NCI-H2107 (cell line): ENCODE measurements around the gene COL4A2.

Experiments
- DNase-seq: peaks from one replicate; lab custom pipeline; 2025; lab: John Stamatoyannopoulos, UW

COL4A2 gene

DNA sequence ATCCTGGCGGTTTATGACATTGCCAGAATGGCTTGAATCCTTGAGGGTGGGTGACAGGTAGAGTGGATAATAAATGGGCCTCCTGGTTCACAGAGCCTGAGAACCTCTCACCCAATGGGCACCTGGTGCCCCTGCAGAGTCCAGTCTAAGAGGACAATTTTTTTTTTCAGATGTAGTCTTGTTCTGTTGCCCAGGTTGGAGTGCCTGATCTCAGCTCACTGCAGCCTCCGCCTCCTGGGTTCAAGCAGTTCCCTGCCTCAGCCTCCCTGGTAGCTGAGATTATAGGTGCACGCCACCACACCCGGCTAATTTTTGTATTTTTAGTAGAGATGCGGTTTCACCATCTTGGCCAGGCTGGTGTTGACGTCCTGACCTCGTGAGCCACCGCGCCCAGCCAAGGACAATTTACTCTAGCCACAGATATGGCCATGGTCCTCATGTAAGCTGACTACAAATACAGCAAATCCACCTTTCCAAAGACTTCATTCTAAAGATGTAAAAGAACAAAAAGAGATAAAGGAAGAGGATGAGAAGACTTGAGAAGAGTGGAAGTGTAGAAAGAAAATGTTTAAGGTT lies 33.0 kb downstream of the COL4A2 start:
- no peak for DNase-seq

DNA sequence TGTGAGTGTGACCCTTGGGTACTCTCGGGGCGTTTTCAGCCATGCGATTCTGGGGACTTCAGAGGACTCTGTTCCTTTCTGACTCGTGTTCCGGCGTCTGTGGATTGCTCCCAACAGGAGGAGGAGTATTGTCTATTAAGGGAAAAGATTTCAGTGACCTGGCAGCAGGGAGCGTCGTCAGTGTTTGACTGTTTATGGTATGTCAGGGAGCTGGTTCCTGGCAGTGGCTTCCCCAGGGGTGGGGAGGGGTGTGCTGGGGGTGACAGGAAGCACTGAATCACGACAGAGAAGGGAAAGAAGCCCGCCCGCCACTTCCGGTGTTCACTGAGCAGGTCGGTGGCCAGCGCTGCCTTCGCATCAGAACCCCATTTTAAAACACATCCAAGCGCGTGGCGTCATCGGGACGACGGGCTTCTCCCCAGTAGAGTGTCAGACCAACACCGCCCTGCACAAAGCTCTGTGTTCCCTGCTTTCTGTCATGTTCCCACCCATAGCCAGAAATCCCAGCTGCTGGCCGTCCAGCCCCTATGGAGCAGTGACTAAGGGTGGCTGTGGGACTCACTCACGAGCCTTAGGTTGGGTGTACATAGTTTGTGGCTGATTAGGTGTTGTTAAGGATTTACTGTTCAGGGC lies 33.8 kb downstream of the COL4A2 start:
- no peak for DNase-seq

DNA sequence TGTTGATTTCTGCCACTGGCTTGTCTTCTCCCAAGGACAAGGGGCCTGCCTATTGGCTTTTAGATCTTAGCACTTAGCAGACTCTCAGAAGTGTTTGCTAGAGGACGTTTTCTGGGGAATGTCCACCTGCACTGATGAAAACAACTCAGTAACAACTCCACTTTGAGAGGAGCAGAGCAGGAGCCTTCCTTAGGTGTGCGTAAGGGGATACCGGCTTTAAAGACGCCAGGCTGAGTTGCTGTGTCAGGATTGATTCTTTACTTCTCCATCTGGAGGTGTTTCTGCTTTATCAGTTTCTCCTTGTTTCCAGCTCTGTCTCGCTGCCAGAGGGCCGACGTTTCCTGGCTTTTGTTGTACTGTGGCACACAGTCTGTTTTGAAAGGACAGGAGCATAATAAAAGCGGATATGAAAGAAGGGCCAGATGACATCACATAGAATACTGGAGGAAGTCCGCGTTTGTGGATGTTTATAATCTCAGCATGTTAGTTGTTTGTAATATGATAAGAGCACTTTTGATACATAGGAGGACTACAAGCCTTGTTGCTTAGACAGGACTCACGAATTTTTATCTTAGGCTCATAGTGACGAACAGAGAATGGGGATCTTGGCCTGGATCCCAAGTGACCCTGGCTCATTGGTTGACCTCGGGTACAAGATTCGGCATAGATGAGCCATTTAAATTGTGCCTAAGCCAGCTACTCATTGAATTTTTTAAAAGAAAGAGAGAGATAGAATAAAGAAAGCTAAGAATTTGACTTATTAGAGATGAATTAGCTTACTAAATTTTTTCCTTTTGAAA lies 34.6 kb downstream of the COL4A2 start:
- DNase-seq: no peak

DNA sequence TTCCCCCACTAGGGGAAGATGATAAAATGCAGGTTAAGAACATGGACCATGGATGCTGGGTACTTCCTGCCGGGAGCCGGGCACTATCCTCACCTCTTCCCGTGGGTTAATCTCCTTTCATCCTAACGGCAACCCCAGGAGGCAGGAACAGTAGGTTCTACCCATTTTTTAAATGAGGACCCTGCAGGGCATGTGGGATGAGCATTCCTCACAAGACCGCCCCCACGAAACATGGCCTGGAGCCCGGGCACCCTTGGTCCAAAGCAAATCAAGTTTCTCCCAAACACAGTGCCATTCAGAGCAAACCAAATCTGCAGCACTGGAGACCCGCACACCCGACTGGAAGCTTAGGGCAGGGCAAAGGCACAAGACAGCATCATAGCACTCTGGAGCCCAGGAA lies 35.4 kb downstream of the COL4A2 start:
- no peak for DNase-seq

DNA sequence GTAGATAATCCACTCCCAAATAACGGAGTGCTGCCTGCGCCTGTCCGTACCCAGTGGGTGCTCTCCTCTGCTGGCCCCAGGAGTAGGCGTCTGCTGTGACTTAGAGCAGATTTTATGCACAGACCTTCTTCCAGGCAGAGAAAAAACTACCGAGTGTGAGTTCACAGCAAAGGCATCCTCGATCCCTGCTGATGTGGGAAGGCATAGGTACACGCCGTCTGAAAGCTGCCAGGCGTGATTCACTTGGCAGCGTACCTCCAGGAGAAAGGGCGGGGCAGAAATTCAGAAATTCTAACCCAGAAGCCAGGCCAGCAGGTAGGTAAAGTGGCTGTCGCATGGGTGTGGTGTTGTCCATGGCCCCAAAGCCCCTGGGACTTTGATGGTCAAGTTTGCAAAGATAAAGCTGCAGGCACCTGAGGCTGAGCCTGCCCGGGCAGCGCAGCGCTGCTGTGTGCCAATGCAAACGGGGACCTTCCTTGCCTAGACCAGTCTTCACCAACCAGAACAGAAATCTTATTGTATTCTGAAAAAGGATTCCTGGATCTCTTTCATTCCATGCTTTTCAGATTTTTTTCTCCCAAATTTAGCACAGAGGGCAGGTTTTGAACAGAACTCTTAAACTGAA lies 36.3 kb downstream of the COL4A2 start:
- DNase-seq: no peak

DNA sequence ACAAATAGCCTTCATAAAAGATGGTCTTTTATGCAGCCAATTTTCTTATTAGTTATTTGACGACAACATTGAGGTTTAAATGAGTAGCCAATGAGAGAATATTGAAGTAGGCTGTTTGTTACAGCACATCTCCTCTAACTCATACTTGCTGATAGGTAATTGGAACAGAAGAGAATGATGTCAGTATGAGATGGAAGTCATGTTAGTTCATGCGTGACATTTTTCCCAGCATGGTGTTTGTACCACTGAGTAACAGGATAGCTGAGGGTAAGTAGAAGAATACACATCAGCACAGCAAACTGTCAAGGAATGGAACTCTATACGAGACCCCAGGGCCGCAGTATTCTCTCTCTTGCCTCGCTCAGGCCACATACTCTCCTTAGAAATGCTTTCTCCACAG lies 37.2 kb downstream of the COL4A2 start:
- DNase-seq: no peak

DNA sequence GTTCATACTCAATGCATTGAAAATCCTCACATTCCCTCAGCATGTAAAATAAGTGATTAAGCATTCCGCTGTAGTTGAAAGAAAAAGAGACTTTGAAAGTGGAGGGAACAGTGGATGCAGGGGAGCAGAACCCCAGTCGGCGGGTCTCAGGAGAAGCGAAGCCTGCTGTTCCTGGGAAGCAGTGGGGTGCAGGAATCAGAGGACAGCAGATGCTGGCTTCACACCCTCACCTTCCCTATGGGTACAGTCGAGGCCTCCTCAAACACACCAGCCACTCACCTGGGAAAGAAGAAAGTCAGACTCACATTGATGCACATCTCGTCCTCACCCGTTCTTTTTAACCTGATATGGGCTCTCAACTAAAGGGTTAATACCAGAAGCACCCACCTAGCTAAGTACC lies 38.2 kb downstream of the COL4A2 start:
- DNase-seq: no peak

DNA sequence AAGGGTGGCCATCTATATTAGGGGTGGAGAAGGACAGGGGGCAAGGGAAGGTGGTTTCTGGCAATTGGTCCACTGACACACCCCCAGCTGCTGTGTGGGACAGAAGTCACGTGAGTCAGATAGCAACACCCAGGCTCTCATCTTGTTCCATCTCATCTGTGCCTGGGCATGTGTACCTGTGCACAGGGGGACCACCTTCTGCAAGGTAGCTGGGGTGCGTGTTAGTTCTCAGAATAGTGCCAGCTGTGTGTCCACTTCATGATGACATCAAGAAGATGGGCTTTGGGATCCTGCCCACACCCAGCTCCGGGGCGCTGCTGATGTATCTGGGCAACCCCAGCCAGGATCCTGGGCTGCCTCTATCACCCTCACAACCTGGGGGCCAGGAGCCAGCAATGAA lies 38.6 kb downstream of the COL4A2 start:
- no peak for DNase-seq

DNA sequence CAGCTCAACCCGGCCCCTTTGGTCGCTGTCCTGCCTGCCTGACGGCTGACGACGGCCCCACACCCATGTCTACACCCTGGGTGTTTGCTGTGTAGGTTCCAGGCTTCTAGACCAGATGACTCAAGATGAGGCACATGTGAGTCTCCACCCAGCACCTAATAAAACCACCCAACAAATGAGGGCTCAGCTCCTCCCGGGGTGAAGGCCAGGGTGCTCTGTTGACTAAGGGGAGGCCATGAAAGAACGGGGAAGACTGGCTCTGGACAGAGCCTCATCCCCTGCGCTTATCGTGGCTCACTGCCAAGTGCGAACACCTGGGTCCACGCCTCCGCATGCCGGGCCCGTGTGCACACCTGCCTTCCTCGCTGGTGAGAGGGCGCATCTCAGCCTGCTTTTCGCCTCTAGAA lies 39.6 kb downstream of the COL4A2 start:
- no peak for DNase-seq

DNA sequence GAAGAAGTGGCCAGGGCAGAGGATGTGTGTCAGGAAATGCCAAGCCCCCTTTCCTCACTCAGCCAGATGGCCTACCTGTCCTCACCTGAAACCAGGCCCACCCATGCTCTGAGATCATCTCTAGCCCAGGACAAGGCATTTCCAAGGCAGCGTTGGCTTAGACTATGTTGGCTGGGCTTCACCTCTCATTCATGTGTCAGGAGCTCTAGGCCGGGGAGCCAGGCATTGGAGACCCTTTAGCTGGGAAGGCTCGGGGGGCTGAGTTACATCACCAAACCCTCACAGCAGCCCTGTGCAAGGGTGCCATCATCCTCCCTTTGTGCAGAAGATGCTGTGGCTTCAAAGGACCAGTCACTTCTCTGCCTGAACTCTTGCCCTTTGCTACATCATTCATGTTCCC lies 40.0 kb downstream of the COL4A2 start:
- no peak for DNase-seq

DNA sequence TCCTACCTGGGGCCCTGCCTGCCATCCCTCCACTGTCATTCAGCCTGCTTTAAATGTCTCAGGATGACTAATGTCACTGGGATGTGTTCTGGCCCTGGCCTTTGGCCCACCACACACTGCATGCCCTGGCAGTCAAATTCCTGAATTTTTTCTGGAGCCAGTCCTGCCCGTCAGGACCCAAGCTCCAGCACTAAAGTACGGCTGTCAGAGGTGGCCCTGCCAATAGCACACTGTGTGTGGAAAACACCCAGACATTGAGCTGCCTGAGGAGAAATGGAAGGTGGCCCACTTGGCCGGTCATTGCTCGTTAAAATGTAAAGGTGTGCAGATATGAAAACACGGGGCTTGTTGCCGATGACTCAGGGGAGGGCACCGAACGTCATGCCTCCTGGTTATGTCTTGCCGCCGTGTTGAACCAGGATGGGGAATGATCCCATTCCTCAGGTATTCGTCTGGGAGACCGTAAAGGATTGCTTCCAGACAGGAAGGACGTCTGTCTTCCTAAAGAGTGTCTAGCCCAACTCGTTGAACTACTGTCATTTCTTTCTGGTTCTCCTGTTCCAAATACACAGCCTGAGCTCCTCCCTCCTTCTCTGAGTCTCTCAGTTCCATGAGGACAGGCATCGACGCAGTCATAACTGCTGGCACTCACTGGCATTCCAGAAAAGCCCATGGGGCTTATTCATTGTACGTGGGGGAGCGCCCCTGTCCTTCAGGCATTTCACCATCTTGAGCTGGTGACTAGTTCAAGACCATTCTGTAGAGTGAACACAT lies 40.6 kb downstream of the COL4A2 start:
- no peak for DNase-seq

DNA sequence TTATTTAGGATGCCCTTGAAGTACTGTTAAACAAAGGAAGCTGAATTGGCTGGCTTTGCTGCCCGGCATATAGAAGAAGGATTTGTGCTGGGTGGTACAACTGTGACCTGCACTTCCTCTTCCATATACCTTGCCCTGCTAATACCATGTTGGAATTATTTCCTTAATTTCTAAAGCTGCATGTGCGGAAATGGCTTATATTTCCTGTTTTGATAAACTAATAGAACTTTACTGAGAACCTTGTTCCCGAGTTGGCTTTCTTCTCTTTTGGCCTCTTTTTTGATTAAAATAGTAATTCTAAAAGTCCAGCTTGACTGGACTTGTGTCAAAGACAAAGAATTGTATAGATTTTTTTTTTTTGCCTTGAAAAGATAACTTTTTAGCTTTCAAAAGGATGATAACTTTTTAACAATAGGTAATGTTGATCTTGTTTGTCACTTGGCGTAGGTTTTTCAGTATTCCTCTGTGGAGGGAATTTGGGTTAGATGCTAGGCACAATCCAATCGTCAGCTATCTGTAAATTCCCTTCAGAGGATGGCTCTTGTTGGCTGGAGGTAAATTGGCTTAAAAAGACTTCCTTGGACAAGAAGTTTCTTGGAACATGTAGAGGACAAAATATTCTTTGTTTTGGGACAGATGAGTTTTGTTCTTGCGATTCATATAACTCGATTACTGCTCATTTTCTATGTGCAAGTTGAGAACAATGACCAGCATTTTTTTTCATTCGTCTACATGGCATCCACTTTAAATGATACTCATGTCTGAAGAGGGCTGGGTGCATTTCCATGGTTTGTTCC lies 41.4 kb downstream of the COL4A2 start:
- no peak for DNase-seq

DNA sequence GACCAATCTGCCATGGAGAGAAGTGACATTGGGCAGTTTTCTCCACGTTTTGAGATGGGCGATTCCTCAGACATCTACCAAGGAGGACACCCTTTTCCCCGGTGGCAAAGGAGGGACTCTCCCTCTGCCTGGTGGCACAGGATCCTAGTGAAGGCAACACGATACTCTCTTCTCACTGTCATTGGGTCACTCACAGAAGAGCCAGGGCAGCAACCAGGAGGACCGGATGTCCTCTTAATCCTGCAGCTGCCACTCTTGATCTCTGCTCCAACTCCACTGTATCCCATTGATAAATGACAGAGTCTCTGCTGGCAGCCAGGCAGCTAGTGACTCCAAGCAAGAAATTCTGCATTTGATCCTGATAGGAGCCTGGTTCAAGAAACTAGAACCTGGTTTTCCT lies 42.2 kb downstream of the COL4A2 start:
- no peak for DNase-seq

DNA sequence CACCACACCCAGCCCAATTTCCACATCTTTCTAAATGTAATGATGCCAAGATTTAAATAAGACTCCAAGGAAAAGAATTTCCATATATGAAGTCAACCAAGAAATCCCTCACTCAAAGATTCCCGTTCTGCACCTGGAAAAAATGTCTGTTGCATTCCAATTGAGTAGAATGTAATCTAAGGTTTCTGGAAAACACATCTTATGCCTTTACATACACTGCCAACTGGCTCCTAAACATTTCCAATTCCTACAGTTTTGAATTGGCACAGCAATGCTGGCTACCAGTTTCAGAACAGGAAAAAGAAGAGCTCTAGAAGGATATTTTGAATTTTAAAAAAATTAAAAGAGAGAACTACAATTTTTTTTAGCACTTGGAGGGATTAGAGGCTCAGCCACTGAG lies 43.0 kb downstream of the COL4A2 start:
- DNase-seq: no peak

DNA sequence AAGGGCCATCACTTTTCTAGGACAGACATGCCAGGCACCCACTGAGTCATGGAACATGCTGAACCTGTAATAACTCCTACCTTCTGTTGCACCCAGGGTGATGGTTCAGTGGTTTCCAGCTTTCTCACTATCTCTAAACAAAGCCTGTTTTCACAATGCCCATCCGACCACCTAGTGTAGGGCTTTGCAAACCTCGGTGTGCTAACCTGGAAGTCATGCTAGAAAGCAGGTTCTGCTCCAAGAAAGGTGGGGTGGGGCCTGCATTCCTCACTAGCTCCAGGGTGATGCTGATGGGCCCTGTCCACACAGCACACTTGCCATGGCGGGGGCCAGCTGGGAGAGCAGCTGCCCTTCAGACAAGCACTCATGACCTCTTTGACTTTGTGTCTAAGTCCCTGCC lies 43.4 kb downstream of the COL4A2 start:
- DNase-seq: no peak

DNA sequence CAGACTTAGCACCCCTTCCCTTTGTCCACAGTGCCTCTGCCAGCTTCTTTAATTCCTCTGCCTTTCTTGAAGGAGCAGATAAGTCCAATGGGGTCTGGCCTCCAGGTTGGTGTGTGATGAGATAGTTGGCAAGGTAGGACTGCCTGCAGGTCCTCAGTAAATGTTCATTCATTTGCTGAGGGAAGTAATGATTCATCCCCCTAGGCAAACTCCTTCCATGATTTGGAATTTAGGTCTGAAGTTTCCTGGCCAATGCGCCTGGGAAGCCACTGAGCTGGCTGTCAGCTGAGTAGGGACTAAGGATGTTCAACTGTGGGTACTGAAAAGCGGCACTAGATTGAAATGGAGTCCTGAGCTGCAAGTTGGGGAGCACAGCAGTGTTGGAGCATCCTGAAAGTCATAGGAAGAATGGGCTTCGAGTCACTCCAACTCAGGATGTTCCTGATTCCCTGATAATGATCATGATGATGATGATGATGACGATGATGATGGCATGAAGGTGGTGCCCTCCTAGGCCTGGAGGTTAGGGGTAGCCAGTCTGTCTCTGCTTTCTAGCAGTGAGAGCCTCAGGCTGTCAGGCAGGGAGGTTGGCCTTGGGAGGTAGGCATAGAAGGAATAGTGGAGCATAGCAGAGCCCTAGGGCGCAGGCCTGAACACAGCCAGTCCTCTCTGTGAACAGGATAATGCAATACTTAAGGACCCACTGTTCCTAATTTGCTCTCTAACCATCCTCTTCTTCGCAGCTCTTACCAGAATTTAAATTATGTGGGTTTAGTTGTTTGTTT lies 44.7 kb downstream of the COL4A2 start:
- DNase-seq: no peak

DNA sequence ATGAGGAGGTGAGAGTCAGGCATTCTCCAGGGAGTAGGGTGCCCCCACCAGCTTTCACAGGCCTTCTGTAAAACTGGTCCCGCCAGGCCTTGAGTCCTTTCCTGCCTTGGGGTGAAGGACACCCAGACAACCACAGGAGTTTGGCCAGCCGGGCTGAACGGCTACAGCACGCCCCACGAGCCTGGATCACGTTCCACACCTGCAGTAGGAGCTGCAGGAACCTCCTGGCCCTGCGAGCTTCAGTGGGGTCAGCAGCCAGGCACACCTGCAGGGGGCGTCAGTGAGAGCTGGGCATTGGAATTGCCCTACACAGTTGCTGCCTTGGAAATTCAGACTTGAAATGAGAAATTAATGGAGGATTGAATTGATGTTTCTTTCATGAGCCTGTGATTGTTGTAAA lies 45.7 kb downstream of the COL4A2 start:
- no peak for DNase-seq

DNA sequence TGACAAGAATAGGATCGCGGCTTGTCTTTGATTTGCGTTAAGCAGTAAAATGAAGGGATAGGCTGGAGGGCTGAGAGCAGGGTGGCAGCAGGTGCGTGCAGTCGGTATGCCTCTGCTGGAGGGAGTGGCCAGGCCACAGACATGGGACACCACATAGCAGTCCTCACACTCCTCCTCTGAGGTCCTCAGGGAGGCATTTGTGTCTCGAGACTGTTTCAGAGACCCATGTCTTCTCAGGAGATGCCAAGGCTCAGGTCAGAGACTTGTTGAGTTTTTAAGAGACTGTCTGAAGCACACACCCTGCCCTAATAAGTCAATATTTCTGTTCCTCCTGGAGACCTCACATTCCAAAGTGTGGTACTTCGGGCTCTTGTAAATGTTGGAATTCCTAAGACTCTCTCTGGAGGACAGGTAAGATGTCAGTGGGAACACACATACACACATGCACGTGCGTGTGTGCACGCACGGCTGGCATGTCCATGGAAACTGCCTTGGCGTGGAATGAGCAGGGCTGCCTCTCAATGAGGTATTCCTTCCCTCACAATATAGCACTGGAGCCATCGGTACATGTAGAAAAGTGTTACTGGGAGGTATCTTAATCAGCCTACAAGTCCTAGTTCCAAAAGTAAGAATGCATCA lies 46.4 kb downstream of the COL4A2 start:
- no peak for DNase-seq

DNA sequence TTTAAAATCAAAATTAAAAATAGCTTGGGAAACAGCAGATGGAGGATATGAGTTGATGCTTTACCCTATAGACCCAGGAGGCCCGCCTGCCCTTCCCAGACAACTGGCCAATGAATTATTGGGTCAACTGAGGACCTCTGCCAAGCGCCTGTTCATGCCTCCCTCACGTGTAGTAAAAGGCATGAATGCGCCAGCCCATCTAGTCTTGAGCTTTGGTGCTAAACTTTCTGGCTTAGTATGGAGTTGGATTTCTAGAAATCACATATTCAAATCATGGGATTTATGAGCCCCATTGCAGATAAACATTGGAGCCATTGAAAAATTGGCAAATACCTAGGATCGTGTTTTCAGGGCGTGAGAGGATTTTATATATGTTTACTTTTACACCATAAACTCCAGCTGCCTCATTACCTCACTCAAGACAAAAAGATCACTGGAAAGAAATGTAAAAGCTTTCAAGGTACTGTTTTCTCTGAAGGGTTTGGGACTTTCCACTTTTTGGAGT lies 47.1 kb downstream of the COL4A2 start:
- DNase-seq: no peak
